ENCODE results near the gene KATNB1. TPM values are rescaled to one million over a fixed set of nuclear protein-coding genes. Genes with fewer than 3 reads are reported as not detected.
A peak's percentile ranks its signal among the peaks of the same experiment; 100 is the strongest.

The KATNB1 gene
- total RNA-seq, 1 experiment from 2014 or later = 32.2 TPM

- DNase-seq (ENCODE audit: low read depth, low spot score) (no peak), ATAC-seq (no peak; the same call in 1 of the 2 replicates)
- ChIA-PET CTCF (interaction anchor here (0.9 to 2.5 kb wide), 5 partner anchors 11 to 158 kb away, joined by 3 to 10 read pairs (median 5); no protein-coding TSS in a partner anchor), RAD21 (ENCODE audit: low non-redundant PET in 1 of 2, low total read pairs in 2 of 2, uncharacterized antibody in 2 of 2, unreplicated experiment in 2 of 2) (no interaction called here), POLR2A (interaction anchor here (0.9 to 1.5 kb wide), 5 partner anchors 10 to 267 kb away, joined by 3 to 4 read pairs (median 3); partner anchors contain the start of gene USB1)
- Histone ChIP-seq H3K4me1 (ENCODE audit: control insufficient read depth in 1 of 2, insufficient read depth in 2 of 2, low read length in 2 of 2) (peaks cover 8 to 24% of the 10 kb centered on the region in 2 experiments), H4K20me1 (ENCODE audit: insufficient read depth) (no peaks in the 10 kb centered on the region), H3K79me2 (ENCODE audit: insufficient read depth, low read length) (peaks cover 10% of the 10 kb centered on the region; the same call in 1 of the 2 replicates), H3K27ac (ENCODE audit: low read depth, low read length) (peak overlapping the region; percentile 79), H3K9me2 (ENCODE audit: insufficient read depth) (no peaks in the 10 kb centered on the region), H3K9me3 (ENCODE audit: control insufficient read depth in 1 of 2, insufficient read depth in 1 of 2, low read depth in 1 of 2, low read length in 2 of 2) (no peaks in the 10 kb centered on the region), H3K4me2 (ENCODE audit: low read length) (peak overlapping the region; percentile 93), H2AFZ (ENCODE audit: low read depth, low read length, poor library complexity, severe bottlenecking) (no peak overlapping the region), H3K36me3 (ENCODE audit: control insufficient read depth in 1 of 2, insufficient read depth in 2 of 2, low read length in 2 of 2) (no peaks in the 10 kb centered on the region), H3K9ac (ENCODE audit: low read length) (peak overlapping the region; percentile 94), H3K27me3 (ENCODE audit: insufficient read depth, low read length) (no peaks in the 10 kb centered on the region), H3K4me3 (replicated peaks in 1 of 2; ENCODE audit: low read depth in 1 of 2, low read length in 2 of 2) (peak overlapping the region; percentile 91 to 96)
- intact Hi-C loops (cut with micrococcal nuclease) = no loop called here
- BruUV-seq (replicated peaks) = no TSS peak
- TF ChIP-seq POLR2AphosphoS5 (IDR thresholded peaks at IDR 0.05; ENCODE audit: low read depth, low read length) (no peak), RAD21 (IDR thresholded peaks at IDR 0.05; ENCODE audit: low read depth) (no peak), EGR1 (IDR thresholded peaks at IDR 0.05; ENCODE audit: low read depth) (no peak), CBX3 (IDR thresholded peaks at IDR 0.05; ENCODE audit: low read depth) (no peak), YY1 (IDR thresholded peaks at IDR 0.05; ENCODE audit: extremely low read depth, insufficient replicate concordance, low read depth, low read length) (no peak), CEBPB (IDR thresholded peaks at IDR 0.05; ENCODE audit: low read depth) (no peak), POLR2A (IDR thresholded peaks at IDR 0.05; ENCODE audit: borderline replicate concordance, extremely low read depth, insufficient read depth, insufficient read length) (no peak), MAX (IDR thresholded peaks at IDR 0.05) (no peak), ATF3 (IDR thresholded peaks at IDR 0.05) (no peak), ZNF274 (IDR thresholded peaks at IDR 0.05; ENCODE audit: low read depth, low read length) (no peak), FOSL1 (IDR thresholded peaks at IDR 0.05; ENCODE audit: low read depth) (no peak), ELF1 (IDR thresholded peaks at IDR 0.05; ENCODE audit: borderline replicate concordance, low read depth) (no peak), EZH2 (IDR thresholded peaks at IDR 0.05) (no peak), SRF (IDR thresholded peaks at IDR 0.05; ENCODE audit: low read depth) (no peak), JUND (IDR thresholded peaks at IDR 0.05) (no peak), CTCF (IDR thresholded peaks at IDR 0.05 in 2 of 3, conservative IDR thresholded peaks at IDR 0.05 in 1 of 3; ENCODE audit: borderline replicate concordance in 1 of 3, insufficient read depth in 1 of 3, low read depth in 2 of 3, low read length in 2 of 3) (no peak), TCF7L2 (IDR thresholded peaks at IDR 0.05; ENCODE audit: borderline replicate concordance, extremely low read depth, insufficient read depth, insufficient read length) (no peak), SIN3A (IDR thresholded peaks at IDR 0.05; ENCODE audit: low read depth) (no peak)
These were observed 1.2 kb upstream of the KATNB1 start for GRCh38 chr16:57734308-57734924.
